Activated naive CD4-positive, alpha-beta T cell treated with anti-CD3 and anti-CD28 coated beads, Interleukin-2, amount 10 ng/mL, durations not matched to agents 7 days and 5 days (primary cell): ENCODE data around the gene HES1.

Source experiments
- CTCF ChIA-PET: fragments of 350-600 bp; sonication (Branson Sonifier 250); formaldehyde crosslinking; loops from one replicate; lab custom pipeline; 2021; ENCODE audit warnings: antibody characterized with exemption; lab: Charles Lee
- DNase-seq: peaks from one replicate; pipeline ENCODE4 v3.0.0-alpha.2; 2020
- H3K27ac Mint-ChIP-seq: one replicate; pipeline ENCODE4 v1.8.0; 2021; ENCODE audit warnings: mild to moderate bottlenecking, moderate library complexity, mixed read lengths
- H3K27me3 Mint-ChIP-seq: one replicate; pipeline ENCODE4 v1.8.0; 2021; ENCODE audit warnings: mild to moderate bottlenecking, mixed read lengths
- H3K36me3 Mint-ChIP-seq: one replicate; pipeline ENCODE4 v1.8.0; 2021; ENCODE audit warnings: mixed read lengths
- H3K4me1 Mint-ChIP-seq: one replicate; pipeline ENCODE4 v1.8.0; 2021; ENCODE audit warnings: mixed read lengths
- H3K4me3 Mint-ChIP-seq: one replicate; pipeline ENCODE4 v1.8.0; 2021; ENCODE audit warnings: mild to moderate bottlenecking, moderate library complexity, mixed read lengths
- H3K9me3 Mint-ChIP-seq: one replicate; pipeline ENCODE4 v1.8.0; 2021; ENCODE audit warnings: mixed read lengths

The HES1 gene

GRCh38 chr3:194167480-194168282 is 31.7 kb downstream of the HES1 start:
- Mint-ChIP-seq H3K4me3 (no peak overlapping the region), H3K27ac (no peak overlapping the region), H3K36me3 (no peaks in the 10 kb centered on the region), H3K9me3 (no peaks in the 10 kb centered on the region), H3K4me1 (peaks cover 7% of the 10 kb centered on the region), H3K27me3 (peaks cover 74% of the 10 kb centered on the region)
- CTCF ChIA-PET: interaction anchor here (0.7 kb wide), 1 partner anchor 140 kb away, joined by 3 read pairs; no protein-coding TSS in a partner anchor
- DNase-seq: no peak

- H3K27ac Mint-ChIP-seq: no peak overlapping the region
- peaks cover 7% of the 10 kb centered on the region for H3K4me1 Mint-ChIP-seq
- no peak for DNase-seq
- H3K36me3 Mint-ChIP-seq: no peaks in the 10 kb centered on the region
- no peaks in the 10 kb centered on the region for H3K9me3 Mint-ChIP-seq
- H3K4me3 Mint-ChIP-seq: no peak overlapping the region
- CTCF ChIA-PET: no interaction called here
- H3K27me3 Mint-ChIP-seq: peaks cover 61% of the 10 kb centered on the region
These were observed 33.0 kb downstream of the HES1 start for GRCh38 chr3:194168994-194169393.

GRCh38 chr3:194169595-194169994 is 33.6 kb downstream of the HES1 start:
- no peak overlapping the region for H3K27ac Mint-ChIP-seq
- H3K36me3 Mint-ChIP-seq: no peaks in the 10 kb centered on the region
- peaks cover 55% of the 10 kb centered on the region for H3K27me3 Mint-ChIP-seq
- H3K4me3 Mint-ChIP-seq: no peak overlapping the region
- CTCF ChIA-PET: no interaction called here
- H3K9me3 Mint-ChIP-seq: no peaks in the 10 kb centered on the region
- H3K4me1 Mint-ChIP-seq: peaks cover 7% of the 10 kb centered on the region
- no peak for DNase-seq

- H3K27ac Mint-ChIP-seq: no peak overlapping the region
- no peaks in the 10 kb centered on the region for H3K36me3 Mint-ChIP-seq
- H3K4me1 Mint-ChIP-seq: peaks cover 7% of the 10 kb centered on the region
- H3K27me3 Mint-ChIP-seq: peaks cover 51% of the 10 kb centered on the region
- DNase-seq: no peak
- no peaks in the 10 kb centered on the region for H3K9me3 Mint-ChIP-seq
- H3K4me3 Mint-ChIP-seq: no peak overlapping the region
- CTCF ChIA-PET: no interaction called here
These were observed 34.8 kb downstream of the HES1 start for GRCh38 chr3:194170793-194171192.

GRCh38 chr3:194174406-194174805 is 38.5 kb downstream of the HES1 start:
- CTCF ChIA-PET: no interaction called here

GRCh38 chr3:194174980-194175379 is 39.0 kb downstream of the HES1 start:
- no peak overlapping the region for H3K4me3 Mint-ChIP-seq
- H3K4me1 Mint-ChIP-seq: peaks cover 23% of the 10 kb centered on the region
- no peak overlapping the region for H3K27ac Mint-ChIP-seq
- no peaks in the 10 kb centered on the region for H3K36me3 Mint-ChIP-seq
- CTCF ChIA-PET: no interaction called here
- peaks cover 43% of the 10 kb centered on the region for H3K27me3 Mint-ChIP-seq
- DNase-seq: no peak
- H3K9me3 Mint-ChIP-seq: no peaks in the 10 kb centered on the region

More at GRCh38 chr3:194174406-194174805, 38.5 kb downstream of the HES1 start:
- no peaks in the 10 kb centered on the region for H3K9me3 Mint-ChIP-seq
- H3K36me3 Mint-ChIP-seq: no peaks in the 10 kb centered on the region
- peaks cover 43% of the 10 kb centered on the region for H3K27me3 Mint-ChIP-seq
- no peak overlapping the region for H3K27ac Mint-ChIP-seq
- no peak overlapping the region for H3K4me3 Mint-ChIP-seq
- H3K4me1 Mint-ChIP-seq: peaks cover 23% of the 10 kb centered on the region
- DNase-seq: no peak

GRCh38 chr3:194176274-194176991 is 40.5 kb downstream of the HES1 start:
- H3K36me3 Mint-ChIP-seq: no peaks in the 10 kb centered on the region
- peaks cover 21% of the 10 kb centered on the region for H3K4me1 Mint-ChIP-seq
- DNase-seq: no peak
- H3K27me3 Mint-ChIP-seq: peaks cover 40% of the 10 kb centered on the region
- H3K4me3 Mint-ChIP-seq: no peak overlapping the region
- CTCF ChIA-PET: no interaction called here
- no peaks in the 10 kb centered on the region for H3K9me3 Mint-ChIP-seq
- H3K27ac Mint-ChIP-seq: no peak overlapping the region

- H3K27me3 Mint-ChIP-seq: peaks cover 42% of the 10 kb centered on the region
- no peaks in the 10 kb centered on the region for H3K36me3 Mint-ChIP-seq
- H3K4me3 Mint-ChIP-seq: no peak overlapping the region
- no peak for DNase-seq
- no peaks in the 10 kb centered on the region for H3K9me3 Mint-ChIP-seq
- CTCF ChIA-PET: no interaction called here
- no peak overlapping the region for H3K27ac Mint-ChIP-seq
- H3K4me1 Mint-ChIP-seq: peaks cover 24% of the 10 kb centered on the region
These were observed 41.2 kb downstream of the HES1 start for GRCh38 chr3:194177141-194177540.

- H3K36me3 Mint-ChIP-seq: no peaks in the 10 kb centered on the region
- H3K4me3 Mint-ChIP-seq: no peak overlapping the region
- no peak overlapping the region for H3K27ac Mint-ChIP-seq
- H3K4me1 Mint-ChIP-seq: peaks cover 27% of the 10 kb centered on the region
- H3K27me3 Mint-ChIP-seq: peaks cover 48% of the 10 kb centered on the region
- DNase-seq: no peak
- H3K9me3 Mint-ChIP-seq: no peaks in the 10 kb centered on the region
- CTCF ChIA-PET: no interaction called here
These were observed 42.2 kb downstream of the HES1 start for GRCh38 chr3:194178128-194178527.

GRCh38 chr3:194178669-194179068 is 42.7 kb downstream of the HES1 start:
- Mint-ChIP-seq H3K27ac (no peak overlapping the region), H3K4me1 (peaks cover 27% of the 10 kb centered on the region), H3K9me3 (no peaks in the 10 kb centered on the region), H3K36me3 (no peaks in the 10 kb centered on the region), H3K4me3 (no peak overlapping the region), H3K27me3 (peaks cover 48% of the 10 kb centered on the region)
- CTCF ChIA-PET: no interaction called here
- no peak for DNase-seq

- DNase-seq: no peak
- Mint-ChIP-seq H3K4me3 (no peak overlapping the region), H3K27ac (no peak overlapping the region), H3K9me3 (no peaks in the 10 kb centered on the region), H3K36me3 (no peaks in the 10 kb centered on the region), H3K27me3 (peaks cover 43% of the 10 kb centered on the region), H3K4me1 (peaks cover 27% of the 10 kb centered on the region)
- CTCF ChIA-PET: interaction anchor here (1.5 kb wide), 1 partner anchor 135 kb away, joined by 3 read pairs; no protein-coding TSS in a partner anchor
These were observed 44.6 kb downstream of the HES1 start for GRCh38 chr3:194180570-194180969.

- H3K4me1 Mint-ChIP-seq: peaks cover 23% of the 10 kb centered on the region
- no peaks in the 10 kb centered on the region for H3K9me3 Mint-ChIP-seq
- no peaks in the 10 kb centered on the region for H3K36me3 Mint-ChIP-seq
- H3K4me3 Mint-ChIP-seq: no peak overlapping the region
- no peak overlapping the region for H3K27ac Mint-ChIP-seq
- DNase-seq: no peak
- CTCF ChIA-PET: interaction anchor here (1.5 kb wide), 1 partner anchor 134 kb away, joined by 3 read pairs; no protein-coding TSS in a partner anchor
- H3K27me3 Mint-ChIP-seq: peaks cover 35% of the 10 kb centered on the region
These were observed 45.9 kb downstream of the HES1 start for GRCh38 chr3:194181612-194182529.

GRCh38 chr3:194183271-194183670 is 47.3 kb downstream of the HES1 start:
- Mint-ChIP-seq H3K27me3 (peaks cover 27% of the 10 kb centered on the region), H3K27ac (no peak overlapping the region), H3K4me3 (no peak overlapping the region), H3K4me1 (peaks cover 17% of the 10 kb centered on the region), H3K36me3 (no peaks in the 10 kb centered on the region), H3K9me3 (no peaks in the 10 kb centered on the region)
- CTCF ChIA-PET: no interaction called here
- DNase-seq: no peak

- H3K9me3 Mint-ChIP-seq: no peaks in the 10 kb centered on the region
- CTCF ChIA-PET: no interaction called here
- H3K4me3 Mint-ChIP-seq: no peak overlapping the region
- no peak for DNase-seq
- H3K27me3 Mint-ChIP-seq: peaks cover 22% of the 10 kb centered on the region
- H3K27ac Mint-ChIP-seq: no peak overlapping the region
- peaks cover 21% of the 10 kb centered on the region for H3K4me1 Mint-ChIP-seq
- H3K36me3 Mint-ChIP-seq: no peaks in the 10 kb centered on the region
These were observed 48.4 kb downstream of the HES1 start for GRCh38 chr3:194184265-194184751.
